ENCODE data around the gene TBC1D3B. TPM values are rescaled to one million over a fixed set of nuclear protein-coding genes. Genes with fewer than 3 reads are reported as not detected.

Gene TBC1D3B
- total and polyA plus RNA-seq, 10 of the 15 experiments (the other 5 are each of a cell fraction or from before 2014, with no cell fraction given): 0.67 to 8.5 (median 1.7) TPM; not detected in 2

- BruUV-seq (replicated peaks): no TSS peak
- 0% methylated on average over 7 of the region's 7 CpGs for WGBS (ENCODE audit: insufficient coverage, insufficient replicate concordance, low lambda C conversion rate, missing lambda C conversion rate)
- intact Hi-C loops (cut with micrococcal nuclease; ENCODE audit: unreplicated experiment): no loop called here
- ChIA-PET RAD21 (ENCODE audit: unreplicated experiment) (interaction anchor here (0.6 to 2.4 kb wide), 2 partner anchors 10 to 213 kb away, joined by 4 to 6 read pairs; no protein-coding TSS in a partner anchor), POLR2A (no interaction called here), SMC1A (ENCODE audit: uncharacterized antibody, unreplicated experiment) (interaction anchor here (1.6 kb wide), 2 partner anchors 8 to 14 kb away, joined by 3 to 5 read pairs; no protein-coding TSS in a partner anchor), CTCF (interaction anchor here (1.5 kb wide), 1 partner anchor 8 kb away, joined by 4 read pairs; no protein-coding TSS in a partner anchor)
- in situ Hi-C loops (cut with MboI): no loop called here
- no peaks in the 10 kb centered on the region for H3K79me2 ChIP-seq (ENCODE audit: control insufficient read depth, insufficient read depth, low read length)
- no peaks in the 10 kb centered on the region for H3K27me3 ChIP-seq (replicated peaks in 1 of 2; ENCODE audit: control insufficient read depth in 2 of 2, insufficient read depth in 2 of 2, low read length in 1 of 2)
- ATAC-seq (peak; percentile 86), DNase-seq (ENCODE audit: low read depth, low spot score) (peak; percentile 59), FAIRE-seq (no peak)
- H3K4me1 ChIP-seq (ENCODE audit: control insufficient read depth, insufficient read depth, low read length): peaks cover 6% of the 10 kb centered on the region; the same call in 1 of the 2 replicates
- H3K9ac ChIP-seq (ENCODE audit: control insufficient read depth, insufficient read depth, low read length): no peak overlapping the region
- no peak overlapping the region for H3K4me3 ChIP-seq
- peak overlapping the region; percentile 29; the same call in 1 of the 2 replicates for H2AFZ ChIP-seq (ENCODE audit: control insufficient read depth, low read depth, low read length)
- H3K4me2 ChIP-seq (ENCODE audit: control insufficient read depth, insufficient read depth): 0 out of 2 replicates have a peak overlapping the region, but pooled peaks have one; percentile 17
- H3K36me3 ChIP-seq (ENCODE audit: control insufficient read depth in 2 of 2, insufficient read depth in 2 of 2, low read length in 1 of 2): no peaks in the 10 kb centered on the region
- no peaks in the 10 kb centered on the region for H4K20me1 ChIP-seq (ENCODE audit: control insufficient read depth, insufficient read depth)
- 0 out of 2 replicates have a peak overlapping the region, but pooled peaks have one; percentile 2 for H3K27ac ChIP-seq (ENCODE audit: control insufficient read depth, insufficient read depth)
- H3K9me3 ChIP-seq (replicated peaks; ENCODE audit: control insufficient read depth, insufficient read depth, low read length): no peaks in the 10 kb centered on the region
- TF ChIP-seq STAT3 (IDR thresholded peaks at IDR 0.05; ENCODE audit: low read depth, low read length) (no peak), MTA3 (IDR thresholded peaks at IDR 0.05; ENCODE audit: borderline replicate concordance, low read length) (no peak), SMAD1 (IDR thresholded peaks at IDR 0.05; ENCODE audit: low read depth, partially characterized antibody) (no peak), CUX1 (IDR thresholded peaks at IDR 0.05; ENCODE audit: insufficient replicate concordance, low read depth, low read length) (no peak), TCF3 (IDR thresholded peaks at IDR 0.05; ENCODE audit: borderline replicate concordance, insufficient read depth, low read depth, low read length) (no peak), IRF4 (IDR thresholded peaks at IDR 0.05; ENCODE audit: low read depth, low read length) (no peak), PML (IDR thresholded peaks at IDR 0.05; ENCODE audit: low read length) (no peak), ATF3 (IDR thresholded peaks at IDR 0.05; ENCODE audit: borderline replicate concordance, extremely low read depth, low read depth, low read length) (no peak), FOXM1 (IDR thresholded peaks at IDR 0.05; ENCODE audit: low read depth, low read length) (no peak), PKNOX1 (IDR thresholded peaks at IDR 0.05) (no peak), NFXL1 (IDR thresholded peaks at IDR 0.05; ENCODE audit: borderline replicate concordance) (no peak), YY1 (IDR thresholded peaks at IDR 0.05; ENCODE audit: low read depth, low read length) (no peak), SMAD5 (IDR thresholded peaks at IDR 0.05; ENCODE audit: low read depth) (no peak), EP300 (IDR thresholded peaks at IDR 0.05; ENCODE audit: borderline replicate concordance in 1 of 2, control insufficient read depth in 1 of 2, low read depth in 2 of 2, low read length in 2 of 2) (peak; percentile 11 to 62; a peak in 1 of 4 replicates), HDAC2 (IDR thresholded peaks at IDR 0.05) (no peak)
- TF ChIP-seq, protein P1, sequence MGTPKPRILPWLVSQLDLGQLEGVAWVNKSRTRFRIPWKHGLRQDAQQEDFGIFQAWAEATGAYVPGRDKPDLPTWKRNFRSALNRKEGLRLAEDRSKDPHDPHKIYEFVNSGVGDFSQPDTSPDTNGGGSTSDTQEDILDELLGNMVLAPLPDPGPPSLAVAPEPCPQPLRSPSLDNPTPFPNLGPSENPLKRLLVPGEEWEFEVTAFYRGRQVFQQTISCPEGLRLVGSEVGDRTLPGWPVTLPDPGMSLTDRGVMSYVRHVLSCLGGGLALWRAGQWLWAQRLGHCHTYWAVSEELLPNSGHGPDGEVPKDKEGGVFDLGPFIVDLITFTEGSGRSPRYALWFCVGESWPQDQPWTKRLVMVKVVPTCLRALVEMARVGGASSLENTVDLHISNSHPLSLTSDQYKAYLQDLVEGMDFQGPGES (IDR thresholded peaks at IDR 0.05): no peak
Observed at GRCh38 chr17:36188891-36189306, 12.5 kb upstream of the TBC1D3B start.
